WI38 (cell line): ENCODE results near the gene TTLL5.

Experiments used
- H3K4me3 ChIP-seq: 2 replicates; pipeline ENCODE4 v1.5.1; 2011; ENCODE audit warnings: low read depth, mild to moderate bottlenecking, control low read depth, low read length
- TF ChIP-seq, protein P1 (sequence below): IDR thresholded peaks from 2 replicates; pipeline ENCODE4 v1.5.1; 2012; ENCODE audit warnings: low read depth, mild to moderate bottlenecking, control low read depth, low read length

TTLL5 gene

DNA sequence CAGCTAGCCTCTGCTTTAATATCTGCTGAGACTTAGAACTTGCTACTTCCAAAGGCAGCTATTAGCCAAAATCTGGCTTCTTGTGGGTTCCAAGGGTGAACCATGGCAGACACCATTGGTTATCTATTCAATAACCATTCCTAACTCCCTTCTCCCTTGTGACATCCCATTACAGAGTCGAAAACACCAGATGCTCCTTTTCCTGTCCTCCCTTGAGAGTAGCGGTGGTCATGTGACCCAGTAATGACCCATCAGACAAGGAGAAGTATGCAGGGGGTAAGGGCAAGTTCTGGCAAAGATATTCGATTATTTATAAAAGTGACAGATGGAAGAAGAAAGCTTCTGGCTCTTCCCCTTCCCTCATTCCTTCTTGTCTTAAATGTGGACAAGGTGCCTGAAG, 300.6 kb downstream of the TTLL5 start:
- no peak overlapping the region for H3K4me3 ChIP-seq
- TF ChIP-seq, protein P1, sequence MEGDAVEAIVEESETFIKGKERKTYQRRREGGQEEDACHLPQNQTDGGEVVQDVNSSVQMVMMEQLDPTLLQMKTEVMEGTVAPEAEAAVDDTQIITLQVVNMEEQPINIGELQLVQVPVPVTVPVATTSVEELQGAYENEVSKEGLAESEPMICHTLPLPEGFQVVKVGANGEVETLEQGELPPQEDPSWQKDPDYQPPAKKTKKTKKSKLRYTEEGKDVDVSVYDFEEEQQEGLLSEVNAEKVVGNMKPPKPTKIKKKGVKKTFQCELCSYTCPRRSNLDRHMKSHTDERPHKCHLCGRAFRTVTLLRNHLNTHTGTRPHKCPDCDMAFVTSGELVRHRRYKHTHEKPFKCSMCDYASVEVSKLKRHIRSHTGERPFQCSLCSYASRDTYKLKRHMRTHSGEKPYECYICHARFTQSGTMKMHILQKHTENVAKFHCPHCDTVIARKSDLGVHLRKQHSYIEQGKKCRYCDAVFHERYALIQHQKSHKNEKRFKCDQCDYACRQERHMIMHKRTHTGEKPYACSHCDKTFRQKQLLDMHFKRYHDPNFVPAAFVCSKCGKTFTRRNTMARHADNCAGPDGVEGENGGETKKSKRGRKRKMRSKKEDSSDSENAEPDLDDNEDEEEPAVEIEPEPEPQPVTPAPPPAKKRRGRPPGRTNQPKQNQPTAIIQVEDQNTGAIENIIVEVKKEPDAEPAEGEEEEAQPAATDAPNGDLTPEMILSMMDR = no peak

DNA sequence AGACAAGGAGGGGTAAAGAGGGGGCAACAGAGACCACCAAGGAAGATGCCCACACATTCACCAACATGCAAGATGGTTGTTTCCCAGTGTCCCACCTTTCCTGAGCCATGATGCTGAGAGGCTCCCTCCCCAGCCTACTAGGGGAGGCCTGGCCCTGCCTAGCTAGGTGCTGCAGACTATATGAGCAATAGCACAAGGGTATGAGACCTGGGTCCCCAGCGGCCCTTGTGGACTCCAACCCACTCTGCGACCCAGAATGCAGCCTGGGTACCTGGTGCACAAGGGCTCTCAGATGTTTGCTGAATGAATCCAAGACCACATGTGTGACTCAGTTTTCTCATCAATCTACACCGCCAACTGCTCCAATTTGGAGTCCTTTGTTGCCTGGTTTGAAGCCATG, 306.8 kb downstream of the TTLL5 start:
- H3K4me3 ChIP-seq = no peak overlapping the region
- TF ChIP-seq, protein P1 = no peak

- TF ChIP-seq, protein P1 = no peak
- no peak overlapping the region for H3K4me3 ChIP-seq
Observed at GRCh38 chr14:75968456-75968855, 307.4 kb downstream of the TTLL5 start.

GRCh38 chr14:75969126-75969525, 308.1 kb downstream of the TTLL5 start:
- TF ChIP-seq, protein P1 = no peak
- H3K4me3 ChIP-seq = no peak overlapping the region

- H3K4me3 ChIP-seq = no peak overlapping the region
- TF ChIP-seq, protein P1 = no peak
Observed at GRCh38 chr14:75969891-75970290, 308.8 kb downstream of the TTLL5 start.

DNA sequence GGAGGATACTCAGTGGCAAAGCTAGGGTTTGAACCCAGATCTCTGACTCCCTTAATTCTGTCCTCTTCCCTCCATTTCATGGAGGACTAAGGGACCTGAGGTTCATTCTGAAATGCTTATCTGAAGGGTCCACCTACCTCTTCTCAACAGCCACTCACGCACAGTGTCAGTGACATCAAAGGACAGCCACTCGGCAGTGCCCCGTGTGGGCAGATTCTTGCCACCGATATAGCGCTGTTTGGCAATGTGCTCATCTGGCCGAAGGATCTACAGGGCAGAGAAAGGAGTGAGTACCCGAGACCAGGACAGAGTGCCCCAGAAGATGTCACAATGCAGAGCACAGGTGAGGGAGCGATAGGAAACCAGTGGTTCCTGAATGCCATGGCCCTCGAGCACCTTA, 309.9 kb downstream of the TTLL5 start:
- no peak overlapping the region for H3K4me3 ChIP-seq
- TF ChIP-seq, protein P1 = no peak

GRCh38 chr14:75971509-75971908, 310.5 kb downstream of the TTLL5 start:
- TF ChIP-seq, protein P1 = no peak

More at GRCh38 chr14:75971509-75971908, 310.5 kb downstream of the TTLL5 start:
- H3K4me3 ChIP-seq = no peak overlapping the region
